ENCODE measurements around the gene TSPAN2.

DNA sequence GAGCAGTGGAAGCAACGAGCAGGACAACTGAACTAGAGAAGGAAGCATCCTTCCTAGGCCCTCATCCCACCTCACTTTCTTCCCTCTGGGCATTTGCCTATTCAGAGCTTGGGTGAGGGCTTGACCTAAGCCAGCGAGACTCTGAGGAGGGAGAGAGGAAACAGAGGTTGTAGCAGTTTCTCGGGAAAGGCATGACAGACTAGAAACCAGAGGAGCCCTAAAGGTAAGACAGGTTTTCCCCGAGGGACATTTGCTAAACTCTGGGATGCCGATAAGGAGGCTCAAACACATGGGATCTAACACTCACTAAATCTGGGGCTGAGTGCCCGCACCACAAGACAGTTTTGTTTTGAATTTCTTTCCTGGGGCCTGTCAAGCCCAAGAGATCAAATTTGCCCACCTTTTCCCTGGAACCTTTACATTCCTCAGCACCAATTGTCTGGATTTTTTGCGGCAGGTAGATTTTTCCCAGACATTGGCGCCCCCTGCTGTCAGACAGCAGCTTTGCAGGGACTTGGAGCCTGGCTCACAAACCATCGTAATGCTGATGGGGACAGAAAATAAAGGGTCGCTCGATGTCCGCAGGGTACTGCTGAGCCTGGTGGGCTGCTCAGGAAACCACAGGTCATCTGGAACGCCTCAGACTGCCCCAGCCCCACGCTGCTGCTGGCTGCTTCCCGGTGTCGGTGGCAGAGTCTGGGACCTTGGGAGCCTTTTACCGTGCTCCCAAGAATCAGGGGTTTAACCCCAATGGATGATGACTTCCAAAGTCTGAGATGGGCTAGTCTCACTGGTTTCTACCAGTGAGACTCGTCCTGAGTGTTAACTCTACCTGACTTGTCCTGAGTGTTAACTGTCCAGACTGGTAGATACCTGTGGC is 23.4 kb upstream of the TSPAN2 start:
- TF ChIP-seq CTCF (conservative IDR thresholded peaks at IDR 0.05) = peak; percentile 99
- TF ChIP-seq EZH2 (IDR thresholded peaks at IDR 0.05; ENCODE audit: low read depth) = no peak

All from PC-9 (cell line).